KMS-11 (cell line): ENCODE results near the gene AGXT2.

ENCODE experiments used
- H2AFZ ChIP-seq: fragments of 200-600 bp; sonication (generic); 2 replicates; pipeline ENCODE4 v1.6.1; 2016; ENCODE audit warnings: antibody characterized with exemption, mixed run types, low read depth
- H3K27ac ChIP-seq: fragments of 200-600 bp; sonication (generic); 2 replicates; pipeline ENCODE4 v1.6.1; 2016; ENCODE audit warnings: mild to moderate bottlenecking, mixed run types
- H3K27me3 ChIP-seq: fragments of 200-600 bp; sonication (generic); 2 replicates; pipeline ENCODE4 v1.6.1; 2017; ENCODE audit warnings: mild to moderate bottlenecking, low read depth, mixed run types, moderate library complexity; ENCODE audit not compliant: insufficient read depth
- H3K36me3 ChIP-seq: fragments of 200-600 bp; sonication (generic); 2 replicates; pipeline ENCODE4 v1.6.1; 2017; ENCODE audit warnings: mild to moderate bottlenecking, mixed run types; ENCODE audit not compliant: insufficient read depth
- H3K4me1 ChIP-seq: fragments of 200-600 bp; sonication (generic); 2 replicates; pipeline ENCODE4 v1.6.1; 2016; ENCODE audit warnings: mild to moderate bottlenecking, low read depth, mixed run types; ENCODE audit not compliant: poor library complexity, severe bottlenecking
- H3K4me2 ChIP-seq: fragments of 200-600 bp; sonication (generic); 2 replicates; pipeline ENCODE4 v1.7.0; 2016; ENCODE audit warnings: mild to moderate bottlenecking, mixed run types
- H3K4me3 ChIP-seq: fragments of 200-600 bp; sonication (generic); IDR thresholded peaks from 2 replicates; pipeline ENCODE4 v1.6.1; 2017; ENCODE audit warnings: low read depth, low read length, mixed read lengths; ENCODE audit not compliant: insufficient read depth
- H3K79me2 ChIP-seq: fragments of 200-600 bp; sonication (generic); 2 replicates; pipeline ENCODE4 v1.6.1; 2016; ENCODE audit warnings: low read depth, mixed run types; ENCODE audit not compliant: insufficient read depth
- H3K9ac ChIP-seq: fragments of 200-600 bp; sonication (generic); 2 replicates; pipeline ENCODE4 v1.6.1; 2016; ENCODE audit warnings: mild to moderate bottlenecking, mixed run types
- H4K20me1 ChIP-seq: fragments of 200-600 bp; sonication (generic); 2 replicates; pipeline ENCODE4 v1.6.1; 2016; ENCODE audit warnings: mild to moderate bottlenecking, mixed run types; ENCODE audit not compliant: insufficient read depth
- TF ChIP-seq, protein P1 (sequence below): fragments of 200-600 bp; sonication (generic); conservative IDR thresholded peaks from 2 replicates; pipeline ENCODE4 v1.6.1; 2017; ENCODE audit warnings: low read depth, mild to moderate bottlenecking, antibody characterized with exemption, low read length, moderate library complexity, mixed read lengths

Gene AGXT2

GRCh38 chr5:35073160-35073559 is 25.4 kb upstream of the AGXT2 start:
- Histone ChIP-seq H3K27ac (no peak overlapping the region), H3K79me2 (no peaks in the 10 kb centered on the region), H3K4me3 (no peak overlapping the region), H3K4me2 (no peak overlapping the region), H3K4me1 (no peaks in the 10 kb centered on the region), H4K20me1 (no peaks in the 10 kb centered on the region), H3K36me3 (no peaks in the 10 kb centered on the region), H3K9ac (no peak overlapping the region), H3K27me3 (no peaks in the 10 kb centered on the region), H2AFZ (no peak overlapping the region)
- TF ChIP-seq, protein P1, sequence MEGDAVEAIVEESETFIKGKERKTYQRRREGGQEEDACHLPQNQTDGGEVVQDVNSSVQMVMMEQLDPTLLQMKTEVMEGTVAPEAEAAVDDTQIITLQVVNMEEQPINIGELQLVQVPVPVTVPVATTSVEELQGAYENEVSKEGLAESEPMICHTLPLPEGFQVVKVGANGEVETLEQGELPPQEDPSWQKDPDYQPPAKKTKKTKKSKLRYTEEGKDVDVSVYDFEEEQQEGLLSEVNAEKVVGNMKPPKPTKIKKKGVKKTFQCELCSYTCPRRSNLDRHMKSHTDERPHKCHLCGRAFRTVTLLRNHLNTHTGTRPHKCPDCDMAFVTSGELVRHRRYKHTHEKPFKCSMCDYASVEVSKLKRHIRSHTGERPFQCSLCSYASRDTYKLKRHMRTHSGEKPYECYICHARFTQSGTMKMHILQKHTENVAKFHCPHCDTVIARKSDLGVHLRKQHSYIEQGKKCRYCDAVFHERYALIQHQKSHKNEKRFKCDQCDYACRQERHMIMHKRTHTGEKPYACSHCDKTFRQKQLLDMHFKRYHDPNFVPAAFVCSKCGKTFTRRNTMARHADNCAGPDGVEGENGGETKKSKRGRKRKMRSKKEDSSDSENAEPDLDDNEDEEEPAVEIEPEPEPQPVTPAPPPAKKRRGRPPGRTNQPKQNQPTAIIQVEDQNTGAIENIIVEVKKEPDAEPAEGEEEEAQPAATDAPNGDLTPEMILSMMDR = no peak

- no peak overlapping the region for H3K9ac ChIP-seq
- H3K27me3 ChIP-seq = no peaks in the 10 kb centered on the region
- no peaks in the 10 kb centered on the region for H3K36me3 ChIP-seq
- H3K4me3 ChIP-seq = no peak overlapping the region
- H3K4me2 ChIP-seq = no peak overlapping the region
- TF ChIP-seq, protein P1 = no peak
- no peaks in the 10 kb centered on the region for H4K20me1 ChIP-seq
- no peaks in the 10 kb centered on the region for H3K4me1 ChIP-seq
- no peaks in the 10 kb centered on the region for H3K79me2 ChIP-seq
- no peak overlapping the region for H2AFZ ChIP-seq
- H3K27ac ChIP-seq = no peak overlapping the region
Measured at GRCh38 chr5:35069188-35069587, 21.4 kb upstream of the AGXT2 start.

GRCh38 chr5:35067985-35068384 is 20.2 kb upstream of the AGXT2 start:
- H3K27ac ChIP-seq = no peak overlapping the region
- TF ChIP-seq, protein P1 = no peak
- no peaks in the 10 kb centered on the region for H3K36me3 ChIP-seq
- no peaks in the 10 kb centered on the region for H4K20me1 ChIP-seq
- H3K79me2 ChIP-seq = no peaks in the 10 kb centered on the region
- H3K4me2 ChIP-seq = no peak overlapping the region
- no peak overlapping the region for H3K9ac ChIP-seq
- H2AFZ ChIP-seq = no peak overlapping the region
- H3K4me3 ChIP-seq = no peak overlapping the region
- no peaks in the 10 kb centered on the region for H3K27me3 ChIP-seq
- no peaks in the 10 kb centered on the region for H3K4me1 ChIP-seq

DNA sequence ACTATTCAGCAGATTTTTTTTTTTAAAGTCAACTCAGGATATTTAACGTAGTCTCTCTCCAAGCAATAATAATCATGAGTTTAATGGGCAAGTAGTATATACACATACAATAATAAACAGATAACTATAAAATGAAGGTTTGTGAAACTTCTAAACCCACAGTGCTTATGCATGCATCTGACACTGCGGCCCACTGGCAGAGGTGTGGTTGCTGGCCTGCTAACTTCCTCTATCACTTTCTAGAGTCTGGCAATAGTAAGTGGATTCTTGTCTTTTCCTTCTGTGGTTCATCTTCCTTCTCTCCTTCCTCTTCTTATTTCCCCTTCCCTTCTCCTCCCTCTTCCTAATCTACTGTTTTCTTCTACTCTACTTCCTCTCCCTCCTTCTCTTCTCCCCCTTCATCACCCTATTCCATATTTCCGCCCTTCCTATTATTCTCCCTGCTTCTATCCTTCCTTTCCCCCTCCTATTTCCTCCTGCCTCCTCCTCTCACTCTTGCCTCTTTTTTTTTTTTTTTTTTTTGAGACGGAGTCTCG is 18.6 kb upstream of the AGXT2 start:
- Histone ChIP-seq H2AFZ (no peak overlapping the region), H3K4me3 (no peak overlapping the region), H4K20me1 (no peaks in the 10 kb centered on the region), H3K9ac (no peak overlapping the region), H3K27me3 (no peaks in the 10 kb centered on the region), H3K79me2 (no peaks in the 10 kb centered on the region), H3K4me1 (no peaks in the 10 kb centered on the region), H3K4me2 (no peak overlapping the region), H3K27ac (no peak overlapping the region), H3K36me3 (no peaks in the 10 kb centered on the region)
- TF ChIP-seq, protein P1 = no peak
